Panc1 (cell line): ENCODE results near the gene AMIGO1. TPM values are rescaled to one million over a fixed set of nuclear protein-coding genes. Genes with fewer than 3 reads are reported as not detected.

Experiments
- ATAC-seq: fragments of 200-7000 bp; cut with Tn5 transposase; 2 replicates; pipeline ENCODE4 v1.9.1; 2020; ENCODE audit warnings: mild to moderate bottlenecking, moderate library complexity
- BruUV-seq: library from RNA; stranded (reverse); fragments of 400-500 nt; replicated peaks from 2 replicates; lab custom pipeline; 2021; lab: Mats Ljungman, UMichigan
- CTCF ChIA-PET: fragments of 300-600 bp; sonication (Branson Sonifier 250); formaldehyde crosslinking; loops from one replicate; lab custom pipeline; 2022; ENCODE audit warnings: antibody characterized with exemption; lab: Charles Lee
- POLR2A ChIA-PET: fragments of 300-600 bp; sonication (Branson Sonifier 250); formaldehyde crosslinking; loops from one replicate; lab custom pipeline; 2022; ENCODE audit warnings: antibody characterized with exemption; lab: Charles Lee
- DNase-seq: peaks from one replicate; pipeline ENCODE4 v3.0.0-alpha.2; 2010; ENCODE audit warnings: low read depth, low spot score
- H3K27ac ChIP-seq: 2 replicates; pipeline ENCODE4 v1.5.1; 2011; ENCODE audit warnings: mild to moderate bottlenecking, low read length, inconsistent platforms
- H3K27me3 ChIP-seq: fragments of 200-500 bp; sonication (Bioruptor generic); 2 replicates; pipeline ENCODE4 v1.6.0; 2014; ENCODE audit warnings: low read length, inconsistent platforms; ENCODE audit not compliant: control insufficient read depth, insufficient read depth
- H3K36me3 ChIP-seq: fragments of 200-500 bp; sonication (Bioruptor generic); 2 replicates; pipeline ENCODE4 v1.5.1; 2014; ENCODE audit warnings: inconsistent platforms, mild to moderate bottlenecking, low read length, moderate library complexity; ENCODE audit not compliant: control insufficient read depth, insufficient read depth
- H3K4me1 ChIP-seq: 2 replicates; pipeline ENCODE4 v1.5.1; 2011; ENCODE audit warnings: inconsistent platforms, mild to moderate bottlenecking, low read length, moderate library complexity; ENCODE audit not compliant: control insufficient read depth, insufficient read depth
- H3K4me3 ChIP-seq, 2 experiments: 2 replicates each; pipeline ENCODE4 v1.5.1; 2011 to 2012; ENCODE audit warnings: low read depth in 2 of 2, low read length in 2 of 2, mild to moderate bottlenecking in 2 of 2, inconsistent platforms in 1 of 2, moderate library complexity in 1 of 2
- H3K9me3 ChIP-seq: fragments of 200-500 bp; sonication (Bioruptor generic); 2 replicates; pipeline ENCODE4 v1.5.1; 2014; ENCODE audit warnings: low read depth, mild to moderate bottlenecking, inconsistent platforms, low read length, moderate library complexity; ENCODE audit not compliant: control insufficient read depth, insufficient read depth
- POLR2AphosphoS5 ChIP-seq: IDR thresholded peaks from 2 replicates; pipeline ENCODE4 v1.6.1; 2012; ENCODE audit warnings: mild to moderate bottlenecking, low read depth, low read length, moderate library complexity
- SIN3A ChIP-seq: IDR thresholded peaks from 2 replicates; pipeline ENCODE4 v1.6.1; 2012; ENCODE audit warnings: low read depth, mild to moderate bottlenecking, low read length, moderate library complexity, borderline replicate concordance; ENCODE audit not compliant: insufficient read depth
- TCF7L2 ChIP-seq: IDR thresholded peaks from 2 replicates; pipeline ENCODE4 v1.6.1; 2011; ENCODE audit warnings: mild to moderate bottlenecking, low read depth, low read length, inconsistent platforms
- in situ Hi-C: cut with HindIII; loops from 2 replicates; pipeline ENCODE4 v1.10.0; 2016; ENCODE audit warnings: low sequenced_read_pairs, low pct_unique_long_range_greater_than_20kb
- intact Hi-C: fragments of 100-400 bp; cut with micrococcal nuclease; formaldehyde crosslinking; loops from one replicate; pipeline ENCODE4 v1.10.0; 2022; ENCODE audit not compliant: unreplicated experiment
- total RNA-seq: library from RNA; stranded (reverse); gene quantifications from one replicate; pipeline ENCODE4 v1.2.1, GENCODE V29; 2021; ENCODE audit not compliant: unreplicated experiment
- TF ChIP-seq, protein P1 (sequence below): fragments of 450-650 bp; IDR thresholded peaks from 2 replicates; pipeline ENCODE4 v1.5.1; 2017; ENCODE audit warnings: mild to moderate bottlenecking
- TF ChIP-seq, protein P2 (sequence below), 2 experiments: IDR thresholded peaks; 2 replicates each; pipeline ENCODE4 v1.6.1; 2011 to 2012; ENCODE audit warnings: low read depth in 2 of 2, control low read depth in 1 of 2, low read length in 1 of 2, mild to moderate bottlenecking in 1 of 2, moderate library complexity in 1 of 2; ENCODE audit not compliant: insufficient read depth in 1 of 2

AMIGO1 gene
- total RNA-seq, 1 experiment from 2014 or later: 0.64 TPM

DNA sequence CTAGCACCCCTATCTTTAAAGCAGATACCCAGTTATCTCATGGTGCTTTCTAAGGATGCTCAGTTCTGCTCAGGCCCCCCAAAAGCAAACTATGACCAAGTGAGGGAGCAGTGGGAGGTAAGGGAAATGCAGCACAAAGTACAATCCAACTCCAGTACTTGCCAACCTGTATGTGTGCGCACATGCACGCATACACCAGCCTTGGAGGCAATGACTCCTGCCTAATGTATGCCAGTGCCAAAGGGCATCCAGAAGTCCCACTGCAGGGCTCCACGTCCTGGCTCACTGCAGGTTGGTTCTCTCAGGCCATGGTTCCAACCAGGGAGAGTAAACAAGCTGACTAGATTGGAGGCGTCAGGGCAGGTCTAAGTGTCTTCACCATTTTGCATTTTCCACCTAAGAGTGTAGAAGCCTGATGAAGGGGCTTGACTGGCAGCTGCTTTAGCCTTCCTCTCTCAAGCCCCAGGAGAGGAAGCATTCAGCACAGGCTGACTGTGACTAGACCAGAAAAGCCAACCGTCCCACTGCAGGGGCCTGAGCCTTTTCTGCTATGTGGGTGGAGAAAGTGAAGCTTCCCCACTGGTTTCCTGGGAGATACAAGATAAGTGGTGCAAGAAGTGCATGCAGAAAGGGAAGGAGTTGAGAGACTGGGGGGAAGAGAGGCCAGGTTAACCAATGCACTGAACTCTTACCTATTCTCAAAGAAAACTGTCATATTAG, 7.7 kb downstream of the AMIGO1 start:
- no TSS peak for BruUV-seq
- intact Hi-C loops: no loop called here
- ChIA-PET CTCF (no interaction called here), POLR2A (no interaction called here)
- Histone ChIP-seq H3K36me3 (no peaks in the 10 kb centered on the region), H3K4me3 (no peak overlapping the region), H3K4me1 (no peaks in the 10 kb centered on the region), H3K27ac (no peak overlapping the region), H3K9me3 (no peaks in the 10 kb centered on the region), H3K27me3 (no peaks in the 10 kb centered on the region)
- no peak for ATAC-seq
- in situ Hi-C loops: no loop called here
- TF ChIP-seq, protein P1, sequence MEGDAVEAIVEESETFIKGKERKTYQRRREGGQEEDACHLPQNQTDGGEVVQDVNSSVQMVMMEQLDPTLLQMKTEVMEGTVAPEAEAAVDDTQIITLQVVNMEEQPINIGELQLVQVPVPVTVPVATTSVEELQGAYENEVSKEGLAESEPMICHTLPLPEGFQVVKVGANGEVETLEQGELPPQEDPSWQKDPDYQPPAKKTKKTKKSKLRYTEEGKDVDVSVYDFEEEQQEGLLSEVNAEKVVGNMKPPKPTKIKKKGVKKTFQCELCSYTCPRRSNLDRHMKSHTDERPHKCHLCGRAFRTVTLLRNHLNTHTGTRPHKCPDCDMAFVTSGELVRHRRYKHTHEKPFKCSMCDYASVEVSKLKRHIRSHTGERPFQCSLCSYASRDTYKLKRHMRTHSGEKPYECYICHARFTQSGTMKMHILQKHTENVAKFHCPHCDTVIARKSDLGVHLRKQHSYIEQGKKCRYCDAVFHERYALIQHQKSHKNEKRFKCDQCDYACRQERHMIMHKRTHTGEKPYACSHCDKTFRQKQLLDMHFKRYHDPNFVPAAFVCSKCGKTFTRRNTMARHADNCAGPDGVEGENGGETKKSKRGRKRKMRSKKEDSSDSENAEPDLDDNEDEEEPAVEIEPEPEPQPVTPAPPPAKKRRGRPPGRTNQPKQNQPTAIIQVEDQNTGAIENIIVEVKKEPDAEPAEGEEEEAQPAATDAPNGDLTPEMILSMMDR: no peak
- TF ChIP-seq, protein P2, sequence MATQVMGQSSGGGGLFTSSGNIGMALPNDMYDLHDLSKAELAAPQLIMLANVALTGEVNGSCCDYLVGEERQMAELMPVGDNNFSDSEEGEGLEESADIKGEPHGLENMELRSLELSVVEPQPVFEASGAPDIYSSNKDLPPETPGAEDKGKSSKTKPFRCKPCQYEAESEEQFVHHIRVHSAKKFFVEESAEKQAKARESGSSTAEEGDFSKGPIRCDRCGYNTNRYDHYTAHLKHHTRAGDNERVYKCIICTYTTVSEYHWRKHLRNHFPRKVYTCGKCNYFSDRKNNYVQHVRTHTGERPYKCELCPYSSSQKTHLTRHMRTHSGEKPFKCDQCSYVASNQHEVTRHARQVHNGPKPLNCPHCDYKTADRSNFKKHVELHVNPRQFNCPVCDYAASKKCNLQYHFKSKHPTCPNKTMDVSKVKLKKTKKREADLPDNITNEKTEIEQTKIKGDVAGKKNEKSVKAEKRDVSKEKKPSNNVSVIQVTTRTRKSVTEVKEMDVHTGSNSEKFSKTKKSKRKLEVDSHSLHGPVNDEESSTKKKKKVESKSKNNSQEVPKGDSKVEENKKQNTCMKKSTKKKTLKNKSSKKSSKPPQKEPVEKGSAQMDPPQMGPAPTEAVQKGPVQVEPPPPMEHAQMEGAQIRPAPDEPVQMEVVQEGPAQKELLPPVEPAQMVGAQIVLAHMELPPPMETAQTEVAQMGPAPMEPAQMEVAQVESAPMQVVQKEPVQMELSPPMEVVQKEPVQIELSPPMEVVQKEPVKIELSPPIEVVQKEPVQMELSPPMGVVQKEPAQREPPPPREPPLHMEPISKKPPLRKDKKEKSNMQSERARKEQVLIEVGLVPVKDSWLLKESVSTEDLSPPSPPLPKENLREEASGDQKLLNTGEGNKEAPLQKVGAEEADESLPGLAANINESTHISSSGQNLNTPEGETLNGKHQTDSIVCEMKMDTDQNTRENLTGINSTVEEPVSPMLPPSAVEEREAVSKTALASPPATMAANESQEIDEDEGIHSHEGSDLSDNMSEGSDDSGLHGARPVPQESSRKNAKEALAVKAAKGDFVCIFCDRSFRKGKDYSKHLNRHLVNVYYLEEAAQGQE (IDR thresholded peaks at IDR 0.05; ENCODE audit: insufficient read depth in 1 of 2, low read depth in 2 of 2, low read length in 1 of 2): no peak
- no peak for TF ChIP-seq TCF7L2
- TF ChIP-seq SIN3A: no peak
- no peak for TF ChIP-seq POLR2AphosphoS5
- DNase-seq: no peak

DNA sequence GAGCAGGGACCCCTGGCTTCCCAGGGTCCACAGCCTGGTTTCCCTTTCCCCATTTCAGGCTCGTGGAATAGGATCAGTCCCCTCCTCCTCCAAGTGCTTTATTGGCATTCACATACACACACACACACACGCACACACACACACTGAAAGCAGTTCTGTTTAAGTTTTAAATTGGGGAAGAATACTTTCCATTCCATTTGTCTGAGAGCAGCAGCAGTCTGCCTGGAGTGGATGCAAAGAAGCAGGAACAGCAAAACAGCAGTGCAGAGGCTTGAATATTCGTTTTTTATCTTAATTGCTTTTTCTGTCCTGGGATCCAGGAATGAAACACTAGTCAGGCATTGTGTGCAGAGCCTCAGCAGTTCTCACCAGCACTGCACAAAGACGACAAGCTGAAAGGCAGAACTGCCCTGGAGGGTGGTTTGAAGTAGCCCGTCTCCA, 8.6 kb downstream of the AMIGO1 start:
- no peak for DNase-seq
- TF ChIP-seq, protein P2 (IDR thresholded peaks at IDR 0.05; ENCODE audit: insufficient read depth in 1 of 2, low read depth in 2 of 2, low read length in 1 of 2): no peak
- TF ChIP-seq TCF7L2: no peak
- TF ChIP-seq, protein P1: no peak
- TF ChIP-seq POLR2AphosphoS5: no peak
- TF ChIP-seq SIN3A: no peak
- Histone ChIP-seq H3K9me3 (no peaks in the 10 kb centered on the region), H3K27me3 (no peaks in the 10 kb centered on the region), H3K4me1 (no peaks in the 10 kb centered on the region), H3K4me3 (no peak overlapping the region), H3K36me3 (no peaks in the 10 kb centered on the region), H3K27ac (no peak overlapping the region)
- in situ Hi-C loops: no loop called here
- no peak for ATAC-seq
- POLR2A ChIA-PET: interaction anchor here (0.6 kb wide), 1 partner anchor 14 kb away, joined by 7 read pairs; no protein-coding TSS in a partner anchor
- CTCF ChIA-PET: no interaction called here
- BruUV-seq: no TSS peak
- intact Hi-C loops: no loop called here
